Lower leg skin (tissue), 4 donors: ENCODE results near the gene CASP1. TPM values are rescaled to one million over a fixed set of nuclear protein-coding genes. Genes with fewer than 3 reads are reported as not detected.

Experiments
- DNase-seq, 2 donors: peaks; one replicate each; pipeline ENCODE4 v3.0.0-alpha.2; 2019; ENCODE audit warnings: low spot score in 2 of 2
- H3K4me3 ChIP-seq: fragments of 200-600 bp; sonication (generic); 2 replicates; pipeline ENCODE4 v1.5.1; 2017; ENCODE audit warnings: mild to moderate bottlenecking, low read depth; ENCODE audit not compliant: poor library complexity, severe bottlenecking
- CTCF ChIP-seq, 3 donors: fragments of 450-650 bp; IDR thresholded peaks; one replicate each; pipeline ENCODE4 v1.5.1; 2016; ENCODE audit warnings: antibody characterized with exemption in 3 of 3, mild to moderate bottlenecking in 3 of 3, moderate library complexity in 2 of 3
- POLR2A ChIP-seq, 2 donors: fragments of 450-650 bp; IDR thresholded peaks; one replicate each; pipeline ENCODE4 v1.6.1; 2016 to 2017; ENCODE audit warnings: antibody characterized with exemption in 2 of 2, mild to moderate bottlenecking in 1 of 2, moderate library complexity in 1 of 2
- WGBS, 2 donors: methylation state at CpG; one replicate each; pipeline ENCODE4 v1.1.5; 2018; 5-methylcytosine and 5-hydroxymethylcytosine counted together
- intact Hi-C: fragments of 100-400 bp; cut with DNase I; formaldehyde crosslinking; loops from one replicate; pipeline ENCODE4 v1.15.0; 2023; ENCODE audit warnings: low total_unique reads
- total RNA-seq, 4 donors: library from RNA; depleted of rRNA; stranded (reverse); fragments of >200 nt; gene quantifications; one replicate each; pipeline ENCODE4 v1.1.0, GENCODE V29; 2016

CASP1 gene
- total RNA-seq, 4 donors from 2014 or later = 17.8 to 31.6 (median 22.5) TPM

- TF ChIP-seq CTCF (IDR thresholded peaks at IDR 0.05) (no peak), POLR2A (IDR thresholded peaks at IDR 0.05) (no peak)
- intact Hi-C loops = no loop called here
- H3K4me3 ChIP-seq = no peak overlapping the region
- no peak for DNase-seq
- 33 to 52% methylated on average over 2 of the region's 2 CpGs for WGBS, 2 donors
These were observed 12.4 kb downstream of the CASP1 start for GRCh38 chr11:105022527-105022926.

GRCh38 chr11:105007463-105007862 is 27.5 kb downstream of the CASP1 start:
- no peak for DNase-seq
- TF ChIP-seq CTCF (IDR thresholded peaks at IDR 0.05) = no peak
- no peak for TF ChIP-seq POLR2A (IDR thresholded peaks at IDR 0.05)
- H3K4me3 ChIP-seq = no peak overlapping the region
- intact Hi-C loops = no loop called here

GRCh38 chr11:105005451-105005845 is 29.5 kb downstream of the CASP1 start:
- 66 to 80% methylated on average over 3 of the region's 3 CpGs for WGBS, 2 donors
- intact Hi-C loops = no loop called here
- TF ChIP-seq CTCF (IDR thresholded peaks at IDR 0.05) (no peak), POLR2A (IDR thresholded peaks at IDR 0.05) (no peak)
- DNase-seq = no peak
- H3K4me3 ChIP-seq = no peak overlapping the region

GRCh38 chr11:105004021-105004420 is 30.9 kb downstream of the CASP1 start:
- intact Hi-C loops = no loop called here
- 64 to 66% methylated on average over 3 of the region's 3 CpGs for WGBS, 2 donors
- no peak for DNase-seq
- TF ChIP-seq POLR2A (IDR thresholded peaks at IDR 0.05) = no peak
- TF ChIP-seq CTCF (IDR thresholded peaks at IDR 0.05) = no peak
- H3K4me3 ChIP-seq = no peak overlapping the region

GRCh38 chr11:105003151-105003550 is 31.8 kb downstream of the CASP1 start:
- intact Hi-C loops = no loop called here
- TF ChIP-seq POLR2A (IDR thresholded peaks at IDR 0.05) = no peak
- TF ChIP-seq CTCF (IDR thresholded peaks at IDR 0.05) = no peak
- no peak for DNase-seq
- H3K4me3 ChIP-seq = no peak overlapping the region
- 46 to 89% methylated on average over 2 of the region's 2 CpGs for WGBS, 2 donors

- 84 to 86% methylated on average over 7 of the region's 7 CpGs for WGBS, 2 donors
- no peak overlapping the region for H3K4me3 ChIP-seq
- no peak for TF ChIP-seq POLR2A (IDR thresholded peaks at IDR 0.05)
- no peak for TF ChIP-seq CTCF (IDR thresholded peaks at IDR 0.05)
- no peak for DNase-seq
- intact Hi-C loops = no loop called here
These were observed 34.1 kb downstream of the CASP1 start for GRCh38 chr11:105000797-105001196.
